H1 (cell line): Measurements from ENCODE around the gene PLGLB1. TPM values are rescaled to one million over a fixed set of nuclear protein-coding genes. Genes with fewer than 3 reads are reported as not detected.
"Not testable (repeated sequence)": the region's sequence is repeated elsewhere in the genome, so short reads cannot be mapped to it uniquely, and the experiment has no call there.

Experiments
- CTCF ChIA-PET: fragments of 300-600 bp; sonication (Branson Sonifier 250); formaldehyde crosslinking; loops from one replicate; lab custom pipeline; 2021; ENCODE audit not compliant: partially characterized antibody; lab: Charles Lee
- POLR2A ChIA-PET: fragments of 300-600 bp; sonication (Branson Sonifier 250); formaldehyde crosslinking; loops from one replicate; lab custom pipeline; 2021; ENCODE audit warnings: inconsistent platforms; ENCODE audit not compliant: partially characterized antibody; lab: Charles Lee
- DNase-seq, 2 experiments: peaks; one replicate each; pipeline versions ENCODE4 v3.0.0 to v3.0.0-alpha.2; 2010 to 2022; ENCODE audit warnings: low spot score in 2 of 2, low read depth in 1 of 2, mixed read lengths in 1 of 2
- FAIRE-seq: peaks from 2 replicates; lab custom pipeline; 2011; peaks lifted over from hg19 to GRCh38; lab: Jason Lieb, UNC
- H2AFZ ChIP-seq: 2 replicates; pipeline ENCODE4 v1.8.1; 2012; ENCODE audit warnings: low read length, inconsistent platforms
- H2AK5ac ChIP-seq: 2 replicates; pipeline ENCODE4 v1.6.1; 2013; ENCODE audit warnings: low read depth, low read length
- H2BK120ac ChIP-seq: replicated peaks from 2 replicates; pipeline ENCODE3; 2013; ENCODE audit warnings: low read depth, low read length, inconsistent platforms
- H2BK12ac ChIP-seq: 2 replicates; pipeline ENCODE4 v1.6.1; 2013; ENCODE audit warnings: low read depth, low read length
- H2BK15ac ChIP-seq: 2 replicates; pipeline ENCODE4 v1.6.1; 2013; ENCODE audit warnings: low read length
- H2BK20ac ChIP-seq: 2 replicates; pipeline ENCODE4 v1.6.1; 2013; ENCODE audit warnings: low read length
- H2BK5ac ChIP-seq: 2 replicates; pipeline ENCODE4 v1.6.1; 2013; ENCODE audit warnings: low read depth, low read length
- H3K14ac ChIP-seq: 2 replicates; pipeline ENCODE4 v1.6.1; 2013; ENCODE audit warnings: inconsistent platforms; ENCODE audit not compliant: insufficient read length
- H3K18ac ChIP-seq: 2 replicates; pipeline ENCODE4 v1.6.1; 2013; ENCODE audit warnings: low read length; ENCODE audit errors: extremely low read depth
- H3K23ac ChIP-seq: 2 replicates; pipeline ENCODE4 v1.6.1; 2013; ENCODE audit warnings: inconsistent platforms; ENCODE audit not compliant: insufficient read length
- H3K23me2 ChIP-seq: 2 replicates; pipeline ENCODE4 v1.6.1; 2013; ENCODE audit warnings: low read depth, low read length
- H3K27ac ChIP-seq: 2 replicates; pipeline ENCODE4 v1.6.1; 2011; ENCODE audit warnings: low read depth, low read length, inconsistent platforms
- H3K27me3 ChIP-seq, 4 experiments: replicated peaks in 1 of 4; 1 replicate in 1 of 4; 2 replicates in 3 of 4; pipeline versions ENCODE4 v1.6.1 to v1.8.1; 2011 to 2013; ENCODE audit warnings: low read length in 3 of 4, mild to moderate bottlenecking in 3 of 4, inconsistent platforms in 2 of 4, mixed read lengths in 2 of 4, moderate library complexity in 1 of 4; ENCODE audit not compliant: control insufficient read depth in 3 of 4, insufficient read depth in 3 of 4; ENCODE audit errors: extremely low read depth in 1 of 4
- H3K36me3 ChIP-seq, 4 experiments: 2 replicates each; pipeline versions ENCODE4 v1.6.1 to v1.8.1; 2011 to 2013; ENCODE audit warnings: mild to moderate bottlenecking in 4 of 4, low read length in 3 of 4, moderate library complexity in 2 of 4, control low read depth in 1 of 4, inconsistent platforms in 1 of 4; ENCODE audit not compliant: insufficient read depth in 4 of 4, control insufficient read depth in 2 of 4
- H3K4ac ChIP-seq: replicated peaks from 2 replicates; pipeline ENCODE3; 2013; ENCODE audit warnings: low read length, low read depth, mixed read lengths, inconsistent platforms; ENCODE audit not compliant: insufficient read length
- H3K4me1 ChIP-seq, 4 experiments: replicated peaks in 1 of 4; 1 replicate in 1 of 4; 2 replicates in 3 of 4; pipeline versions ENCODE4 v1.6.1 to v1.8.1; 2011 to 2013; ENCODE audit warnings: low read length in 3 of 4, inconsistent platforms in 2 of 4, mixed read lengths in 1 of 4; ENCODE audit not compliant: insufficient read depth in 4 of 4, control insufficient read depth in 3 of 4
- H3K4me2 ChIP-seq, 2 experiments: 2 replicates each; pipeline versions ENCODE4 v1.6.1 to v1.8.1; 2011 to 2013; ENCODE audit warnings: low read depth in 2 of 2, low read length in 2 of 2, control low read depth in 1 of 2, inconsistent platforms in 1 of 2, mild to moderate bottlenecking in 1 of 2; ENCODE audit not compliant: insufficient read depth in 1 of 2
- H3K4me3 ChIP-seq, 4 experiments: fragments of 200-600, 300-600 bp in 1 of 4; sonication (generic), shearing (Covaris generic), sonication (Bioruptor Twin) in 1 of 4; 2 replicates each; pipeline versions ENCODE4 v1.5.1 to v1.8.1; 2011 to 2016; ENCODE audit warnings: low read length in 4 of 4, low read depth in 3 of 4, control low read depth in 2 of 4, inconsistent platforms in 2 of 4, mild to moderate bottlenecking in 2 of 4, mixed read lengths in 1 of 4, moderate library complexity in 1 of 4; ENCODE audit not compliant: insufficient read depth in 2 of 4; ENCODE audit errors: extremely low read depth in 1 of 4
- H3K56ac ChIP-seq: replicated peaks from 2 replicates; pipeline ENCODE3; 2013; ENCODE audit warnings: low read depth, mild to moderate bottlenecking, mixed read lengths, low read length, inconsistent platforms; ENCODE audit not compliant: insufficient read length
- H3K79me1 ChIP-seq: 2 replicates; pipeline ENCODE4 v1.6.1; 2013; ENCODE audit warnings: low read depth, low read length, control low read depth
- H3K79me2 ChIP-seq, 2 experiments: 2 replicates each; pipeline versions ENCODE4 v1.6.1 to v1.8.1; 2012 to 2013; ENCODE audit warnings: low read length in 2 of 2, mild to moderate bottlenecking in 2 of 2, inconsistent platforms in 1 of 2; ENCODE audit not compliant: insufficient read depth in 2 of 2, control insufficient read depth in 1 of 2
- H3K9ac ChIP-seq, 4 experiments: replicated peaks in 1 of 4; 1 replicate in 1 of 4; 2 replicates in 3 of 4; pipeline versions ENCODE4 v1.6.1 to v1.8.1; 2011 to 2013; ENCODE audit warnings: low read depth in 3 of 4, low read length in 3 of 4, control low read depth in 2 of 4, mild to moderate bottlenecking in 2 of 4, moderate library complexity in 2 of 4, inconsistent platforms in 1 of 4; ENCODE audit errors: extremely low read depth in 1 of 4
- H3K9me3 ChIP-seq, 2 experiments: 2 replicates each; pipeline versions ENCODE4 v1.6.1 to v1.8.1; 2012 to 2013; ENCODE audit warnings: mild to moderate bottlenecking in 2 of 2, moderate library complexity in 2 of 2, control low read depth in 1 of 2, inconsistent platforms in 1 of 2, low read depth in 1 of 2, low read length in 1 of 2, mixed read lengths in 1 of 2; ENCODE audit not compliant: insufficient read depth in 2 of 2
- H4K20me1 ChIP-seq, 2 experiments: replicated peaks in 1 of 2; 2 replicates each; pipeline versions ENCODE3 to v1.8.1; 2011 to 2013; ENCODE audit warnings: inconsistent platforms in 2 of 2, low read length in 2 of 2, mild to moderate bottlenecking in 1 of 2; ENCODE audit not compliant: insufficient read depth in 2 of 2, control insufficient read depth in 1 of 2
- H4K5ac ChIP-seq: 2 replicates; pipeline ENCODE4 v1.6.1; 2013; ENCODE audit warnings: low read length, low read depth, mixed read lengths, inconsistent platforms; ENCODE audit not compliant: insufficient read length
- H4K8ac ChIP-seq: 2 replicates; pipeline ENCODE4 v1.8.0; 2013; ENCODE audit warnings: mild to moderate bottlenecking, moderate library complexity, low read length, inconsistent platforms; ENCODE audit not compliant: insufficient read depth; ENCODE audit errors: extremely low read depth
- H4K91ac ChIP-seq: replicated peaks from 2 replicates; pipeline ENCODE3; 2013; ENCODE audit warnings: low read length, mixed read lengths, inconsistent platforms; ENCODE audit not compliant: insufficient read length
- WGBS, 2 experiments: shearing (Covaris generic) in 1 of 2; methylation state at CpG; one replicate each; pipeline versions ENCODE4 v1.1.6 to v1.1.7; 2013 to 2015; ENCODE audit warnings: low lambda C conversion rate in 2 of 2, mixed read lengths in 2 of 2, inconsistent platforms in 1 of 2, low coverage in 1 of 2, missing lambda C conversion rate in 1 of 2; ENCODE audit not compliant: insufficient replicate concordance in 2 of 2, insufficient coverage in 1 of 2, insufficient read length in 1 of 2; ENCODE audit errors: extremely low coverage in 1 of 2, missing lambda C conversion rate in 1 of 2; 5-methylcytosine and 5-hydroxymethylcytosine counted together
- polyA plus RNA-seq, 7 experiments: library from polyadenylated mRNA; depleted of rRNA in 3 of 7; stranded (reverse) in 5 of 7; unstranded in 2 of 7; fragments of >200 nt in 5 of 7; fragments of 200-250 nt in 2 of 7; gene quantifications; 1 replicate in 5 of 7; 2 replicates in 1 of 7; 4 replicates in 1 of 7; pipeline versions ENCODE4 v1.2.1 to v1.2.3, GENCODE V29; 2011 to 2013; ENCODE audit warnings: missing spikeins in 2 of 7, mixed read lengths in 2 of 7
- total RNA-seq: library from RNA; stranded (reverse); fragmentation: NEBNext Ultra II Directional; extraction: Animal tissue kit (Norgen Biotek cat#: 25700); gene quantifications from 2 replicates; pipeline ENCODE4 v1.2.1, GENCODE V29; 2021

Gene PLGLB1
- total and polyA plus RNA-seq, 2 of the 8 experiments (the other 6 are each of a cell fraction or from before 2014, with no cell fraction given) = 0.14 TPM; not detected in 1

DNA sequence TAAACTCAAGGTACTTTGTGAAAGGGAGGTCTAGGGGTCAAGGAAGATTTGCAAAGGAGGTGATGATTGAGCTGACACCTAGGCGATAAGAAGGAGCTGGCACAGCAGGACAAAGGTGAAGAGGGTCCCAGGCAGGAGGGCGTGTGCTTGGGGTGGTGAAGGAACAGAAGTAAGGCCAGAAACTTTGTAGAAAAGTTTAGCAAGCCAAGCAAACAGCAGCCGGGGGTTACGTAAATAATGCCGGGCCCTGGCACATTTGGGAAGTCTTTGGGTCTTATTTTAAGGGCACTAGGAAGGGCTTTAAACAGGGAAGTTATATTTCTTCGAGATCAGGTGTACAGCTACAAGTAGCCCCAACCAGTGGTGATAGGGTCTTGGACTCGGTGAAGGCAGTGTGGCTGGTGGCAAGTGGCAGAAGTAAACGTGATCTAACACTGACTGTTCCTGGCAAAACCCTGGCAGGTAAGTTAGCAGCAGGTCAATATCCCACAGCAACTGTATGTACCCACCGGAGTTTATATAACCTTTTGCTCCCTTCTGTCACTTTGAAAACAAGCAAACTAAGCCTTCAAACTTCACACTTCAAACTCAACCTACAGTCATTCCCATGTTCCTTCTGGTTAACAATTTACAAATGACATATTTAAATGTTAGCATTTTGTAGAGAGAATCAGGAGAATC is 7.0 kb downstream of the PLGLB1 start:
- H3K14ac ChIP-seq, H2AFZ ChIP-seq, H4K5ac ChIP-seq, H3K4me1 ChIP-seq, H2AK5ac ChIP-seq, H3K36me3 ChIP-seq, H3K27ac ChIP-seq, H3K9me3 ChIP-seq, CTCF ChIA-PET, H4K8ac ChIP-seq, H3K79me1 ChIP-seq, H2BK5ac ChIP-seq, H4K20me1 ChIP-seq, POLR2A ChIA-PET, H2BK20ac ChIP-seq, H3K18ac ChIP-seq, H3K56ac ChIP-seq, H2BK15ac ChIP-seq, H3K4ac ChIP-seq, H2BK12ac ChIP-seq, H2BK120ac ChIP-seq, H3K4me2 ChIP-seq, FAIRE-seq, H3K23me2 ChIP-seq, DNase-seq, H4K91ac ChIP-seq, H3K23ac ChIP-seq, H3K9ac ChIP-seq, H3K27me3 ChIP-seq, H3K79me2 ChIP-seq, H3K4me3 ChIP-seq: not testable (repeated sequence)
- no CpG with 5 or more reads among the region's 9 CpGs for WGBS, 2 experiments

DNA sequence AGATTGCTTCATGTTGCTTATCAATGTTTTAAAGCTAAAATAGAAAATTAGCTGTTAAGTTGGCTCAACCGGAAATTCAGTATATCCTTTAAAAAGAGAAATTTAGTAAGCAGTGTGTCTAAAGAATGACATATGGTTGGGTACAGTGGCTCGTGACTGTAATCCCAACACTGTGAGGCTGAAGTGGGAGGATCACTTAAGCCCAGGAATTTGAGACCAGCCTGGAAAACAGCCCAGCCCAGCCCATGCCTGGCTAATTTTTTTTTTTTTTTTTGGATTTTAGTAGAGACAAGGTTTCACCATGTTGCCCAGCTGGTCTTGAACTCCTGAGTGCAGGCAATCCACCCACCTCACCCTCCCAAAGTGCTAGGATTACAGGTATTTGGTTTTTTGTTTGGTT is 17.2 kb downstream of the PLGLB1 start:
- H3K18ac ChIP-seq, H3K56ac ChIP-seq, FAIRE-seq, H2AFZ ChIP-seq, H4K8ac ChIP-seq, H3K4ac ChIP-seq, H2BK15ac ChIP-seq, H3K4me3 ChIP-seq, H4K20me1 ChIP-seq, H4K5ac ChIP-seq, H2BK12ac ChIP-seq, H3K14ac ChIP-seq, H2BK20ac ChIP-seq, H2BK5ac ChIP-seq, H3K36me3 ChIP-seq, H2AK5ac ChIP-seq, CTCF ChIA-PET, H3K23me2 ChIP-seq, H3K9me3 ChIP-seq, H3K79me2 ChIP-seq, H4K91ac ChIP-seq, H3K27me3 ChIP-seq, DNase-seq, H3K27ac ChIP-seq, H3K4me1 ChIP-seq, POLR2A ChIA-PET, H3K79me1 ChIP-seq, H3K4me2 ChIP-seq, H3K9ac ChIP-seq, H2BK120ac ChIP-seq, H3K23ac ChIP-seq: not testable (repeated sequence)
- WGBS, 2 experiments = no CpG with 5 or more reads among the region's 2 CpGs
